T-cell (primary cell): ENCODE data around the gene IL21. TPM values are rescaled to one million over a fixed set of nuclear protein-coding genes. Genes with fewer than 3 reads are reported as not detected.
A peak's percentile ranks its signal among the peaks of the same experiment; 100 is the strongest.

Experiments used
- ATAC-seq, 4 experiments: fragments of 200-7000 bp in 3 of 4; fragments of 150-1000 bp in 1 of 4; cut with Tn5 transposase; replicated peaks in 1 of 4; 1 replicate in 3 of 4; 2 replicates in 1 of 4; pipeline ENCODE4 v1.10.0; 2021; ENCODE audit warnings: moderate library complexity in 3 of 4, mild to moderate bottlenecking in 2 of 4, moderate number of reproducible peaks in 1 of 4
- CTCF ChIA-PET, 2 donors: fragments of 300-600 bp; sonication (Branson Sonifier 250); formaldehyde crosslinking; loops; one replicate each; lab custom pipeline; 2022; ENCODE audit warnings: antibody characterized with exemption in 2 of 2; lab: Charles Lee
- POLR2A ChIA-PET, 2 donors: fragments of 300-600 bp; sonication (Branson Sonifier 250); formaldehyde crosslinking; loops; one replicate each; lab custom pipeline; 2022; ENCODE audit warnings: antibody characterized with exemption in 2 of 2; lab: Charles Lee
- DNase-seq, 35 experiments: peaks; one replicate each; pipeline versions ENCODE4 v3.0.0 to v3.0.0-alpha.2; 2013 to 2023
- H3K27ac ChIP-seq: one replicate; pipeline ENCODE4 v1.5.1; 2013; ENCODE audit warnings: low read length
- H3K27me3 ChIP-seq, 2 experiments: replicated peaks in 1 of 2; 1 replicate in 1 of 2; 2 replicates in 1 of 2; pipeline versions ENCODE4 v1.6.1 to v1.7.0; 2013; ENCODE audit warnings: low read length in 1 of 2, mixed read lengths in 1 of 2; ENCODE audit not compliant: control insufficient read depth in 2 of 2, insufficient read depth in 2 of 2; ENCODE audit errors: extremely low read depth in 1 of 2
- H3K36me3 ChIP-seq, 2 donors: 1 replicate in 1 of 2; 2 replicates in 1 of 2; pipeline versions ENCODE4 v1.6.1 to v1.7.0; 2013; ENCODE audit warnings: low read length in 1 of 2; ENCODE audit not compliant: control insufficient read depth in 2 of 2, insufficient read depth in 1 of 2; ENCODE audit errors: extremely low read depth in 1 of 2
- H3K4me1 ChIP-seq, 2 experiments: 1 replicate in 1 of 2; 2 replicates in 1 of 2; pipeline versions ENCODE4 v1.6.1 to v1.7.0; 2013; ENCODE audit warnings: low read length in 2 of 2, mixed read lengths in 1 of 2; ENCODE audit not compliant: insufficient read depth in 2 of 2, control insufficient read depth in 1 of 2; ENCODE audit errors: extremely low read depth in 1 of 2
- H3K4me3 ChIP-seq, 2 donors: 1 replicate in 1 of 2; 2 replicates in 1 of 2; pipeline versions ENCODE4 v1.5.1 to v1.7.0; 2013; ENCODE audit warnings: mild to moderate bottlenecking in 2 of 2, low read length in 1 of 2, moderate library complexity in 1 of 2; ENCODE audit not compliant: control insufficient read depth in 1 of 2; ENCODE audit errors: extremely low read depth in 1 of 2
- H3K9me3 ChIP-seq: 2 replicates; pipeline ENCODE4 v1.7.0; 2013
- H3K27ac Mint-ChIP-seq, 2 donors: one replicate each; pipeline ENCODE4 v1.8.0; 2020 to 2021; ENCODE audit warnings: mild to moderate bottlenecking in 2 of 2, mixed read lengths in 2 of 2
- H3K27me3 Mint-ChIP-seq, 2 donors: one replicate each; pipeline ENCODE4 v1.8.0; 2021 to 2022; ENCODE audit warnings: mixed read lengths in 2 of 2
- H3K36me3 Mint-ChIP-seq: one replicate; pipeline ENCODE4 v1.8.0; 2021; ENCODE audit warnings: mixed read lengths
- H3K4me1 Mint-ChIP-seq, 3 donors: one replicate each; pipeline ENCODE4 v1.8.0; 2020 to 2022; ENCODE audit warnings: mixed read lengths in 3 of 3, mild to moderate bottlenecking in 1 of 3
- H3K4me3 Mint-ChIP-seq, 3 donors: one replicate each; pipeline ENCODE4 v1.8.0; 2020 to 2022; ENCODE audit warnings: mild to moderate bottlenecking in 3 of 3, mixed read lengths in 3 of 3, moderate library complexity in 3 of 3
- H3K9me3 Mint-ChIP-seq, 3 donors: one replicate each; pipeline ENCODE4 v1.8.0; 2020 to 2022; ENCODE audit warnings: mixed read lengths in 3 of 3
- WGBS: methylation state at CpG from one replicate; pipeline ENCODE4 v1.1.5; 2013; ENCODE audit warnings: missing lambda C conversion rate; ENCODE audit not compliant: insufficient coverage; 5-methylcytosine and 5-hydroxymethylcytosine counted together
- total RNA-seq, 35 experiments: library from RNA in 6 of 35; stranded (reverse) in 6 of 35; fragments of 120-200 nt in 1 of 35; gene quantifications; one replicate each; pipeline versions ENCODE4 v1.2.1 to v1.2.4 and lab custom pipeline; 2013 to 2026

Gene IL21
- total RNA-seq, 5 donors from 2014 or later (not counting 1 experiment from before 2014, with no cell fraction given), result 0.20 to 0.70 TPM; not detected in 3

DNA sequence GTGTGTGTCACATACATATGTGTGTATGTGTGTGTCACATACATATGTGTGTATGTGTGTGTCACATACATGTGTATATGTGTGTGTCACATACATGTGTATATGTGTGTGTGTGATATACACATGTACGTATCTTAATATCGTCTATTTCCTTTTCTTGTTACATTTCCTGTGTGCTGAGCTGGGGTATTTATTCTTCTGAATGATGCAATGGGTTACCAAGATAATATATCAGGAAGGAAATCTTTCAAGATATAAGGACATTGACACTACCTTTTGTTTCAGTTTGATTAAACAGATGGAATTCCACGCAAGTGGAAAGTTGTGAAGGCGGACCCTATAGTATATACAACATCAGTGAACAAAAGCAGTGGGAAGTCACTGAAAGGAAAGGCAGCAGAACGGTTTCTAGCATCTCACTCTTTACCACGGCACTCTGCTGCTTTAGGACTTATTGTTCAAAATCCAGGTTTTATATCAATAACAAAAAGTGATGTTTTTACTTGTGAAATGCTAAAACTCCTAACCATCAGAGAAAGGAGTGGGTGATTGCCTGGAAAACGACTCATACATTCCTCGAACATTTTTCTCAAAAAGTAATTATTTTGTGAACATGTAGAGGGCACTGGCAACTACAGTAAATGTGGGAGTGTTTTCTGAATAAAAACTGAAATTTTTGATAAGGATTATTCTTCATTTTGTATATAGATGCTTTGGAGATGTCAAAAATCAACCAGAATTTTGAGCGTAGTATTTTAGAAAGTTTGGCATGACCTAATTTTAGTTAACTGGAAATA is 43.1 kb upstream of the IL21 start:
- H3K9me3 ChIP-seq, result no peaks in the 10 kb centered on the region
- Mint-ChIP-seq H3K27ac (peak overlapping the region in 1 of 2 donors; percentile 53), H3K36me3 (no peaks in the 10 kb centered on the region), H3K27me3 (no peaks in the 10 kb centered on the region), H3K4me3 (peak overlapping the region in 2 of 3 donors; percentile 27 to 42), H3K9me3 (no peaks in the 10 kb centered on the region), H3K4me1 (peaks cover 27 to 43% (median 30%) of the 10 kb centered on the region in 3 donors)
- no CpG with 5 or more reads among the region's 9 CpGs for WGBS
- ATAC-seq, result no peak
- ChIA-PET CTCF (interaction anchor here in 1 of 2 donors (0.5 kb wide), 1 partner anchor 139 kb away, joined by 5 read pairs; no protein-coding TSS in a partner anchor), POLR2A (no interaction called here)
- H3K27me3 ChIP-seq, result no peaks in the 10 kb centered on the region
- H3K36me3 ChIP-seq, result no peaks in the 10 kb centered on the region
- peak in 1 of 35 experiments; percentile 6 for DNase-seq
- no peak overlapping the region for H3K27ac ChIP-seq
- peaks cover 0 to 2% of the 10 kb centered on the region in 2 experiments for H3K4me1 ChIP-seq
- H3K4me3 ChIP-seq, result no peak overlapping the region

- Mint-ChIP-seq H3K27me3 (no peaks in the 10 kb centered on the region), H3K4me1 (peaks cover 27 to 42% (median 30%) of the 10 kb centered on the region in 3 donors), H3K27ac (no peak overlapping the region), H3K9me3 (no peaks in the 10 kb centered on the region), H3K4me3 (no peak overlapping the region), H3K36me3 (no peaks in the 10 kb centered on the region)
- H3K4me3 ChIP-seq, result no peak overlapping the region
- POLR2A ChIA-PET, result no interaction called here
- H3K27me3 ChIP-seq, result no peaks in the 10 kb centered on the region
- CTCF ChIA-PET, result no interaction called here
- WGBS, result 0% methylated on average over 1 of the region's 1 CpG
- no peaks in the 10 kb centered on the region for H3K9me3 ChIP-seq
- DNase-seq, result no peak
- peaks cover 0 to 2% of the 10 kb centered on the region in 2 experiments for H3K4me1 ChIP-seq
- no peak for ATAC-seq
- no peaks in the 10 kb centered on the region for H3K36me3 ChIP-seq
- H3K27ac ChIP-seq, result no peak overlapping the region
Measured at GRCh38 chr4:122663291-122663690, 42.4 kb upstream of the IL21 start.

DNA sequence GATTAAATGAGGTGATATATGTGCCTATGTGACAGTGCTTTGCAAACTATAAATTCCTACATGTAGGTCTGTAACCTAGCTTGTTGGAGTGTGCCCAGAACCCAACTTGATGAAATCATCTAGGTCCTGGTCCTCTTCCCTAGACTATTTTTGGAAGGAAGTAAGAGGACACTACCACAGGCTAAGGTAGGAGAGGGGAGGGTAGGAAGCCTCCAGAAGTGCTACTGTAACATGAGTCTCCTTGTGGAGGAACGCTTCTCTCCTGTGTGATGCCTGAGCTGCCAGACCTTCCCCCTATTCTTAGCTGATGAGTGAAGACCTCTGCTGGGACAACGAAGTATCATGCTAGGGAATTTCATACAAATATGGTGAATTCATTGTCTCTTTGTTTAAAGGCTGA is 41.8 kb upstream of the IL21 start:
- WGBS, result no CpG with 5 or more reads among the region's 2 CpGs
- H3K27ac ChIP-seq, result no peak overlapping the region
- no peak overlapping the region for H3K4me3 Mint-ChIP-seq
- H3K27ac Mint-ChIP-seq, result no peak overlapping the region
- no peaks in the 10 kb centered on the region for H3K36me3 Mint-ChIP-seq
- peaks cover 0 to 4% of the 10 kb centered on the region in 2 experiments for H3K27me3 ChIP-seq
- ATAC-seq, result no peak
- no peaks in the 10 kb centered on the region for H3K27me3 Mint-ChIP-seq
- no peaks in the 10 kb centered on the region for H3K9me3 Mint-ChIP-seq
- H3K36me3 ChIP-seq, result no peaks in the 10 kb centered on the region
- no peaks in the 10 kb centered on the region for H3K9me3 ChIP-seq
- no peak for DNase-seq
- ChIA-PET POLR2A (no interaction called here), CTCF (no interaction called here)
- peaks cover 27 to 44% (median 30%) of the 10 kb centered on the region in 3 donors for H3K4me1 Mint-ChIP-seq
- peaks cover 0 to 2% of the 10 kb centered on the region in 2 experiments for H3K4me1 ChIP-seq
- H3K4me3 ChIP-seq, result no peak overlapping the region

GRCh38 chr4:122661176-122662160 is 40.6 kb upstream of the IL21 start:
- H3K4me1 Mint-ChIP-seq, result peaks cover 16 to 34% (median 18%) of the 10 kb centered on the region in 3 donors
- no peaks in the 10 kb centered on the region for H3K36me3 Mint-ChIP-seq
- H3K36me3 ChIP-seq, result no peaks in the 10 kb centered on the region
- peaks cover 0 to 2% of the 10 kb centered on the region in 2 experiments for H3K4me1 ChIP-seq
- ATAC-seq (peak in 1 of 4 experiments; percentile 50), DNase-seq (no peak)
- H3K27me3 Mint-ChIP-seq, result no peaks in the 10 kb centered on the region
- no peak overlapping the region for H3K4me3 ChIP-seq
- ChIA-PET CTCF (no interaction called here), POLR2A (no interaction called here)
- peaks cover 0 to 4% of the 10 kb centered on the region in 2 experiments for H3K27me3 ChIP-seq
- peaks cover 0 to 2% (median 0%) of the 10 kb centered on the region in 3 donors for H3K9me3 Mint-ChIP-seq
- H3K27ac ChIP-seq, result no peak overlapping the region
- H3K9me3 ChIP-seq, result no peaks in the 10 kb centered on the region
- H3K4me3 Mint-ChIP-seq, result no peak overlapping the region
- WGBS, result 75% methylated on average over 2 of the region's 4 CpGs
- H3K27ac Mint-ChIP-seq, result no peak overlapping the region

DNA sequence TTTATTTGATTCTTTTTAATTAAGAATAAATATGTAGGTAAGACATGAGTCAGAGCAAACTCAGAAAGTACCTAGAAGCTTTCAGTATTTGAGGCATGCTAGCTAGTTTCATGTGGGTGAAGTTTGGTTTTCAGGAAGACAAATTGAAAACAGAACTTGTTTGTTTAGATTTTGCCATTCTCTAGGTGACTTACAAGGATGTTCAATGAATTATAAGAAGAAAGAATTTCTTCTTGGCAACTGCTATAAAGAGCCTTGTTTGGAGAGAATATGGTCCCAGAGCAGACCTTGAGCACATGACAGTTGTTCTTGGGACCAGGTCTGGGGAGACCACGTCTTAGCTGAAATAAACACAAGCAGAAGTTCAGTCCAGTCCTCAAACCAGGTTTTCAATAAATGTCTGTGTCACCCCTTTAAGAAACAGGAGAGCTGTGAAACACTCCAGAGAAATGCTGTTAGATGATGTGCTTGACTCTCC is 38.0 kb upstream of the IL21 start:
- POLR2A ChIA-PET, result interaction anchor here in 1 of 2 donors (0.5 kb wide), 1 partner anchor 17 kb away, joined by 4 read pairs; no protein-coding TSS in a partner anchor
- H3K4me3 Mint-ChIP-seq, result no peak overlapping the region
- no peaks in the 10 kb centered on the region for H3K27me3 Mint-ChIP-seq
- H3K36me3 Mint-ChIP-seq, result no peaks in the 10 kb centered on the region
- no peak overlapping the region for H3K27ac Mint-ChIP-seq
- ATAC-seq (no peak), DNase-seq (no peak)
- CTCF ChIA-PET, result interaction anchor here in 1 of 2 donors (0.6 kb wide), 1 partner anchor 992 kb away, joined by 4 read pairs; no protein-coding TSS in a partner anchor
- no peaks in the 10 kb centered on the region for H3K36me3 ChIP-seq
- H3K4me3 ChIP-seq, result no peak overlapping the region
- peaks cover 0 to 4% of the 10 kb centered on the region in 2 experiments for H3K27me3 ChIP-seq
- H3K4me1 ChIP-seq, result peaks cover 0 to 2% of the 10 kb centered on the region in 2 experiments
- no CpG with 5 or more reads among the region's 1 CpG for WGBS
- peaks cover 11 to 18% (median 13%) of the 10 kb centered on the region in 3 donors for H3K4me1 Mint-ChIP-seq
- peaks cover 0 to 2% (median 0%) of the 10 kb centered on the region in 3 donors for H3K9me3 Mint-ChIP-seq
- H3K27ac ChIP-seq, result no peak overlapping the region
- H3K9me3 ChIP-seq, result no peaks in the 10 kb centered on the region

GRCh38 chr4:122658377-122658776 is 37.5 kb upstream of the IL21 start:
- no peaks in the 10 kb centered on the region for H3K36me3 ChIP-seq
- ChIA-PET CTCF (no interaction called here), POLR2A (no interaction called here)
- Mint-ChIP-seq H3K4me1 (peaks cover 8 to 15% (median 10%) of the 10 kb centered on the region in 3 donors), H3K4me3 (no peak overlapping the region), H3K9me3 (peaks cover 0 to 2% (median 0%) of the 10 kb centered on the region in 3 donors), H3K36me3 (no peaks in the 10 kb centered on the region), H3K27ac (no peak overlapping the region), H3K27me3 (no peaks in the 10 kb centered on the region)
- no peak overlapping the region for H3K27ac ChIP-seq
- peaks cover 0 to 2% of the 10 kb centered on the region in 2 experiments for H3K4me1 ChIP-seq
- no CpG with 5 or more reads among the region's 2 CpGs for WGBS
- no peaks in the 10 kb centered on the region for H3K9me3 ChIP-seq
- H3K27me3 ChIP-seq, result peaks cover 0 to 4% of the 10 kb centered on the region in 2 experiments
- no peak for ATAC-seq
- DNase-seq, result no peak
- H3K4me3 ChIP-seq, result no peak overlapping the region
